Fibroblast of the conjunctiva (primary cell): ENCODE results near the gene EPOP.
A peak's percentile ranks its signal among the peaks of the same experiment; 100 is the strongest.

Source experiments
- DNase-seq: peaks from one replicate; pipeline ENCODE4 v3.0.0-alpha.2; 2010; ENCODE audit warnings: low read depth

Gene EPOP

GRCh38 chr17:38705803-38706504, 31.2 kb upstream of the EPOP start:
- no peak for DNase-seq

GRCh38 chr17:38705523-38705802, 30.7 kb upstream of the EPOP start:
- no peak for DNase-seq

- peak; percentile 54 for DNase-seq
Observed at GRCh38 chr17:38704606-38705522, 30.1 kb upstream of the EPOP start, which contains the start of gene MLLT6. Gene MLLT6, plus strand, starts transcription at chr17:38705273. Its CDS starts 360 bp downstream, at chr17:38705633.

- no peak for DNase-seq
Observed at GRCh38 chr17:38703742-38704605, 29.2 kb upstream of the EPOP start.

GRCh38 chr17:38702916-38703741, 28.4 kb upstream of the EPOP start:
- DNase-seq, result no peak

GRCh38 chr17:38702166-38702915, 27.6 kb upstream of the EPOP start:
- DNase-seq, result peak; percentile 50

- DNase-seq, result no peak
Observed at GRCh38 chr17:38701504-38702165, 26.9 kb upstream of the EPOP start.

GRCh38 chr17:38698760-38699159, 24.0 kb upstream of the EPOP start:
- DNase-seq, result no peak

- no peak for DNase-seq
Observed at GRCh38 chr17:38697061-38697820, 22.5 kb upstream of the EPOP start.

- peak; percentile 72 for DNase-seq
Observed at GRCh38 chr17:38693700-38694329, 19.1 kb upstream of the EPOP start.

GRCh38 chr17:38691154-38691553, 16.4 kb upstream of the EPOP start:
- DNase-seq, result no peak

GRCh38 chr17:38690386-38690785, 15.6 kb upstream of the EPOP start:
- no peak for DNase-seq

GRCh38 chr17:38687286-38687685, 12.5 kb upstream of the EPOP start:
- no peak for DNase-seq

GRCh38 chr17:38685491-38685890, 10.7 kb upstream of the EPOP start:
- DNase-seq, result no peak

- DNase-seq, result no peak
Observed at GRCh38 chr17:38681096-38681495, 6.3 kb upstream of the EPOP start.

- DNase-seq, result no peak
Observed at GRCh38 chr17:38677819-38678218, 3.1 kb upstream of the EPOP start.

GRCh38 chr17:38676706-38677504, 2.1 kb upstream of the EPOP start:
- peak; percentile 74 for DNase-seq
